Breast epithelium (tissue), 3 donors: Measurements from ENCODE around the gene MYADML2.

Source experiments
- POLR2AphosphoS5 ChIP-seq, 3 donors: sonication (generic); formaldehyde crosslinking; IDR thresholded peaks; one replicate each; pipeline ENCODE4 v1.6.1; 2017; ENCODE audit warnings: antibody characterized with exemption in 3 of 3
- TF ChIP-seq, protein P1 (sequence below), 3 donors: fragments of 450-650 bp; IDR thresholded peaks; one replicate each; pipeline ENCODE4 v1.5.1; 2016 to 2017; ENCODE audit warnings: antibody characterized with exemption in 3 of 3, mild to moderate bottlenecking in 3 of 3, moderate library complexity in 3 of 3

DNA sequence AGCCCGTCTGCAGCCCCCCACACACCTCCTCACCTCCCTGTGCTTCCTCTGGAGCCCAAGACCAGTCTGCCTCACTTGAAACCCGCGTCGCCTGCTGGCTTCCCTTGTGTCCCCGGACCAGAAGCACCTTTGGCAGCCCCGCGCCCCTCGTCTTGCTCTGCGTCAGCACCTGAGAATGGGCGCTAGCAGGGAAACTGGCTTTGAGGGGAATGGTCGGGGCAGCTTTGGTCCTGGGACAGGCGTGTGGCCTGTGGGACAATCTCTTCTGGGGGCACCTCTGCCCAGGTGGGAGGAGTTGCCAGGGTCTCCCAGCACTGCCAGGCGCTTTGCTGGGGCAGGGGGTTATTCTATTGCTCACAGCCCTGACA is 15.9 kb downstream of the MYADML2 start:
- TF ChIP-seq, protein P1, sequence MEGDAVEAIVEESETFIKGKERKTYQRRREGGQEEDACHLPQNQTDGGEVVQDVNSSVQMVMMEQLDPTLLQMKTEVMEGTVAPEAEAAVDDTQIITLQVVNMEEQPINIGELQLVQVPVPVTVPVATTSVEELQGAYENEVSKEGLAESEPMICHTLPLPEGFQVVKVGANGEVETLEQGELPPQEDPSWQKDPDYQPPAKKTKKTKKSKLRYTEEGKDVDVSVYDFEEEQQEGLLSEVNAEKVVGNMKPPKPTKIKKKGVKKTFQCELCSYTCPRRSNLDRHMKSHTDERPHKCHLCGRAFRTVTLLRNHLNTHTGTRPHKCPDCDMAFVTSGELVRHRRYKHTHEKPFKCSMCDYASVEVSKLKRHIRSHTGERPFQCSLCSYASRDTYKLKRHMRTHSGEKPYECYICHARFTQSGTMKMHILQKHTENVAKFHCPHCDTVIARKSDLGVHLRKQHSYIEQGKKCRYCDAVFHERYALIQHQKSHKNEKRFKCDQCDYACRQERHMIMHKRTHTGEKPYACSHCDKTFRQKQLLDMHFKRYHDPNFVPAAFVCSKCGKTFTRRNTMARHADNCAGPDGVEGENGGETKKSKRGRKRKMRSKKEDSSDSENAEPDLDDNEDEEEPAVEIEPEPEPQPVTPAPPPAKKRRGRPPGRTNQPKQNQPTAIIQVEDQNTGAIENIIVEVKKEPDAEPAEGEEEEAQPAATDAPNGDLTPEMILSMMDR (IDR thresholded peaks at IDR 0.05) = no peak
- TF ChIP-seq POLR2AphosphoS5 (IDR thresholded peaks at IDR 0.05) = no peak
